Chondrocyte (in vitro differentiated cells): ENCODE data around the gene LRRC28. TPM values are rescaled to one million over a fixed set of nuclear protein-coding genes. Genes with fewer than 3 reads are reported as not detected.

Experiments
- DNase-seq: peaks from one replicate; pipeline ENCODE4 v3.0.0; 2021; ENCODE audit warnings: mixed read lengths, low spot score
- H3K27ac Mint-ChIP-seq: one replicate; pipeline ENCODE4 v1.8.0; 2021; ENCODE audit warnings: mild to moderate bottlenecking, moderate library complexity, mixed read lengths; ENCODE audit not compliant: unreplicated experiment
- H3K27me3 Mint-ChIP-seq: 2 replicates; pipeline ENCODE4 v1.8.0; 2021; ENCODE audit warnings: low read depth, mixed read lengths
- H3K36me3 Mint-ChIP-seq: 2 replicates; pipeline ENCODE4 v1.8.0; 2021; ENCODE audit warnings: low read depth, mixed read lengths
- H3K4me1 Mint-ChIP-seq: 2 replicates; pipeline ENCODE4 v1.8.0; 2021; ENCODE audit warnings: low read depth, mild to moderate bottlenecking, mixed read lengths
- H3K4me3 Mint-ChIP-seq: one replicate; pipeline ENCODE4 v1.8.0; 2021; ENCODE audit warnings: mild to moderate bottlenecking, moderate library complexity, mixed read lengths; ENCODE audit not compliant: unreplicated experiment
- H3K9me3 Mint-ChIP-seq: 2 replicates; pipeline ENCODE4 v1.8.0; 2021; ENCODE audit warnings: low read depth, mixed read lengths
- total RNA-seq: library from RNA; stranded (reverse); gene quantifications from 3 replicates; pipeline ENCODE4 v1.2.1, GENCODE V29; 2021
- TF ChIP-seq, protein P1 (sequence below): fragments of 200-600 bp; sonication (generic); IDR thresholded peaks from 2 replicates; pipeline ENCODE4 v1.5.0; 2021; ENCODE audit warnings: antibody characterized with exemption, mild to moderate bottlenecking, moderate library complexity

Gene LRRC28
- total RNA-seq, 1 donor from 2014 or later = 28.5 TPM

DNA sequence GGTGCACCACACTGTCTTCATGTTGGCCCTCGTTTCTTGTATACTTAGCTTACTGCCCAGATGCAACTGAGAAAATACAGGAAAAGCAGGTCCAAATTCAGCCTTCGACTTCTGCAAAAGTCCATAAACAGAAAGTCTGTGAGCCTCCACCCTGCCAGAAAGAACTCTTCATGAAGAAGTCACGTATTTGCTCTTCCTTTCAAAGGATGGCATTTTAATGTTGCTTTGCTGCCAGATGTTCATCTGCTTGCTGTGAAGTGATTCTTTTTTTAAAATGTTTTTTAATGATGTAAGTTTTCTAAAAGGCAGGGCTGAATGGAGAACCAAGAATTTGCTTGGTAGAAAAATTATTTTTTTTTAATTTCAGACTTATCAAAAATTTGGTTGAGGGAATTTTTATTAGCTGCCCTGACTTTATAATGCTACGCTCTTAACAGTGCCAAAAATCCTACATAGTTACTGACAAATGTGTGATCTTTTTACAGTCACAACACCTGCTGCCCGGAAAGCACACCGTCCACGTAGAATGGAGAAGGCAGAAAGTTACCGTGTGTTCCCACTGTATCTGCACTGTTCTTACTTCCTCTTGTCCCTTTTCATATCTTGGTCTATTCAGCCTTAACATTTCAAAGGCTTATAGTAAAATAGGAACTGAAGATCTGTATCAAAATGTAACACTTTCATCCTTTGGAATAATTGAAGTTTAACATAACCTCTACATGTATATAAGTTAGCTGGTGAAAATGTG is 136.3 kb downstream of the LRRC28 start:
- Mint-ChIP-seq H3K4me1 (peaks cover 32% of the 10 kb centered on the region), H3K4me3 (no peak overlapping the region), H3K9me3 (peaks cover 14% of the 10 kb centered on the region), H3K27me3 (no peaks in the 10 kb centered on the region), H3K36me3 (peaks cover 11% of the 10 kb centered on the region), H3K27ac (no peak overlapping the region)
- no peak for DNase-seq
- TF ChIP-seq, protein P1, sequence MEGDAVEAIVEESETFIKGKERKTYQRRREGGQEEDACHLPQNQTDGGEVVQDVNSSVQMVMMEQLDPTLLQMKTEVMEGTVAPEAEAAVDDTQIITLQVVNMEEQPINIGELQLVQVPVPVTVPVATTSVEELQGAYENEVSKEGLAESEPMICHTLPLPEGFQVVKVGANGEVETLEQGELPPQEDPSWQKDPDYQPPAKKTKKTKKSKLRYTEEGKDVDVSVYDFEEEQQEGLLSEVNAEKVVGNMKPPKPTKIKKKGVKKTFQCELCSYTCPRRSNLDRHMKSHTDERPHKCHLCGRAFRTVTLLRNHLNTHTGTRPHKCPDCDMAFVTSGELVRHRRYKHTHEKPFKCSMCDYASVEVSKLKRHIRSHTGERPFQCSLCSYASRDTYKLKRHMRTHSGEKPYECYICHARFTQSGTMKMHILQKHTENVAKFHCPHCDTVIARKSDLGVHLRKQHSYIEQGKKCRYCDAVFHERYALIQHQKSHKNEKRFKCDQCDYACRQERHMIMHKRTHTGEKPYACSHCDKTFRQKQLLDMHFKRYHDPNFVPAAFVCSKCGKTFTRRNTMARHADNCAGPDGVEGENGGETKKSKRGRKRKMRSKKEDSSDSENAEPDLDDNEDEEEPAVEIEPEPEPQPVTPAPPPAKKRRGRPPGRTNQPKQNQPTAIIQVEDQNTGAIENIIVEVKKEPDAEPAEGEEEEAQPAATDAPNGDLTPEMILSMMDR = no peak

DNA sequence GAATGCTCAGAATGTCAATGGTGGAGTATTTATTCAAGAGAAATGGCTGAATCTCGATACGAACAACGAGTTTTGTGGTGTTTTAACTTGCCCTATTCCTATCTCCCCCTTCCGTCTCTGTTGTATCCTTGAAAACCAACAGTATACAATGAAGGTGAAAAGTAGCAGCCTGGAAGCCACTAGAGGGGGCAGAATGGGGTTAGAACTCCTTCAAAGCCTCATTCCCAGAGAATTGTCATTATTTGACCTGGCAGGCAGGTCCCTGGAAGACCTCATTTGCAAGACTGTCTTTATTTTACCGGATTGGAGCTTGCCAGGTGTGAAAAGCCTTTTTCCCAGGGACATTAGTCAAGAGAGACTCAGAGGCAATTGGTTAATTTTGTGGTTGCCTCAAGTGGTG is 139.4 kb downstream of the LRRC28 start:
- Mint-ChIP-seq H3K27ac (no peak overlapping the region), H3K36me3 (peaks cover 15% of the 10 kb centered on the region), H3K4me1 (peaks cover 22% of the 10 kb centered on the region), H3K27me3 (no peaks in the 10 kb centered on the region), H3K4me3 (no peak overlapping the region), H3K9me3 (peaks cover 33% of the 10 kb centered on the region)
- TF ChIP-seq, protein P1 = no peak
- DNase-seq = no peak

DNA sequence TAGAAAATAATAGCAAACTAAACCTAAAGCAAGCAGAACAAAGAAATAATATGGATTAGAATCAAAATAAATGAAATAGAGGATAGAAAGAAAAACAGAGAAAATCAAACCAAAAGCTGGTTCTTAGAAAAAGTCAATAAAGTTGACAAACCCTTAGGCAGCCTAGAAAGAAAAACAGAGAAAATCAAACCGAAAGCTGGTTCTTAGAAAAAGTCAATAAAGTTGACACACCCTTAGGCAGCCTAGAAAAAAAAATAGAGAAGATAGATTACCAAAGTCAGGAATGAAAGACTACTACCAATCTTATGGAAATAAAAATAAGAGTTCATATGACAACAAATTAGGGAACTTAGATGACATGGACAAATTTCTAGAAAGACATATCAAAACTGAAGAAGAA is 142.4 kb downstream of the LRRC28 start:
- no peak for DNase-seq
- Mint-ChIP-seq H3K4me1 (peaks cover 4% of the 10 kb centered on the region), H3K9me3 (peaks cover 36% of the 10 kb centered on the region), H3K27me3 (no peaks in the 10 kb centered on the region), H3K36me3 (peaks cover 13% of the 10 kb centered on the region), H3K4me3 (no peak overlapping the region), H3K27ac (no peak overlapping the region)
- TF ChIP-seq, protein P1 = no peak

GRCh38 chr15:99396375-99396774 is 145.1 kb downstream of the LRRC28 start:
- Mint-ChIP-seq H3K4me3 (no peak overlapping the region), H3K4me1 (peaks cover 26% of the 10 kb centered on the region), H3K36me3 (peaks cover 13% of the 10 kb centered on the region), H3K27me3 (no peaks in the 10 kb centered on the region), H3K9me3 (peaks cover 34% of the 10 kb centered on the region), H3K27ac (no peak overlapping the region)
- DNase-seq = no peak
- TF ChIP-seq, protein P1 = no peak

DNA sequence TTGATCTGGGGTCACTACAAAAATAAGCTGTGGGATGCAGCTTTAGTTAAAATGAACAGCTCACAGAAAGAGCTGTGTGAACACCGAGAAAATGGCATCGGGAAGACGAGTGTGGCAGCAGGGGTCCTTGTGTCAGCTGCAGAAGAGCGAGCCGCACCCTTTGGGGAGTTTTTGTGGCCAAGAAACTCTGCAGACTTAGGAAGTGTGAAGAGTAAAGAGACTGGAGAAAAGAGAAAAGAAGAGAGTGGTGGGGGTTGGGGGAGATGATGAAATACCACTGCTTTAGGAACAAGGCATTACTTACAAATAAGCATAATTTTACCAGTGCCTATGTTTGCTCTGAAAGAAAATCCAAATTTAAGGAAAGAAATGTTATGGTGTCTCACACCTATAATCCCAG is 147.8 kb downstream of the LRRC28 start:
- DNase-seq = no peak
- Mint-ChIP-seq H3K27ac (peak overlapping the region; percentile 84), H3K4me1 (peaks cover 48% of the 10 kb centered on the region), H3K36me3 (no peaks in the 10 kb centered on the region), H3K27me3 (no peaks in the 10 kb centered on the region), H3K4me3 (peak overlapping the region; percentile 26), H3K9me3 (peaks cover 10% of the 10 kb centered on the region)
- TF ChIP-seq, protein P1 = no peak
